ENCODE measurements around the gene FADS2.

DNA sequence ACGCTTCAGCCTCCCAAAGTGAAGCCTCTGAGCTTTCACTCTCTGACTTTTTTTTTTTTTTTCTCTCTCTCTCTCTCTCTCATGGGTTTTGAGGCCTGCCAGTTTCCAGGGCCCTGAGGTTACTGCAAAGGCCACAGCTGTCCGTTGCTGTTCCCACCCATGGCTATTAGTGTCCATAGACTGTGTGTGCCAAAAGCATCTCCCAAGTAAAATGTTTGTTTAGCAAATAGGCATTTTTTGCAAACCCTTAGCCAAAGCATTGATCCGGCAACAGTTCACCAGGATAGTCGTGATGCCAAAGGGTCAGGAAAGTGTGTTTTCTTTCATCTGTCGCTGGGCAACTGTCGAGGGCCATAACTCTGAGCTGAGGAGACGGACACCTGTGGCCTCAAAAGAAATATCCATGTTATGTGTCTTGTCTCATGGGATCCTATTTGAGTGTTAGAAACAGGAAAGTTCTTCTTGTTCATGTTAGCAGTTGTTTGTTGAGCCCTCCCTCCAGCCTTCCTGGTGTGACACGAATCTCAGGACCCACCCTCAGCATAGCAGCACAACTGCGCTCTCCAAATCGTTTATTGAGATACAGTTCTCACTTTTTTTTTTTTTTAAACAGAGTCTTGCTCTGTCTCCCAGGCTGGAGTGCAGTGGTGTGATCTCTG is 18.4 kb downstream of the FADS2 start:
- TF ChIP-seq POLR2A (IDR thresholded peaks at IDR 0.05), result no peak
- TF ChIP-seq CTCF (IDR thresholded peaks at IDR 0.05), result no peak
